Neural progenitor cell (in vitro differentiated cells): ENCODE results near the gene TTC21B.

Source experiments
- EZH2 ChIP-seq: fragments of 200-600 bp; sonication (generic); IDR thresholded peaks from 2 replicates; pipeline ENCODE4 v1.6.1; 2017; ENCODE audit warnings: antibody characterized with exemption, mild to moderate bottlenecking, moderate library complexity
- EZH2phosphoT487 ChIP-seq: fragments of 200-600 bp; sonication (generic); IDR thresholded peaks from 2 replicates; pipeline ENCODE4 v1.6.1; 2017; ENCODE audit warnings: antibody characterized with exemption
- TF ChIP-seq, protein P1 (sequence below): fragments of 200-600 bp; sonication (generic); IDR thresholded peaks from 2 replicates; pipeline ENCODE4 v1.5.1; 2017; ENCODE audit warnings: antibody characterized with exemption, mild to moderate bottlenecking

- TF ChIP-seq, protein P1, sequence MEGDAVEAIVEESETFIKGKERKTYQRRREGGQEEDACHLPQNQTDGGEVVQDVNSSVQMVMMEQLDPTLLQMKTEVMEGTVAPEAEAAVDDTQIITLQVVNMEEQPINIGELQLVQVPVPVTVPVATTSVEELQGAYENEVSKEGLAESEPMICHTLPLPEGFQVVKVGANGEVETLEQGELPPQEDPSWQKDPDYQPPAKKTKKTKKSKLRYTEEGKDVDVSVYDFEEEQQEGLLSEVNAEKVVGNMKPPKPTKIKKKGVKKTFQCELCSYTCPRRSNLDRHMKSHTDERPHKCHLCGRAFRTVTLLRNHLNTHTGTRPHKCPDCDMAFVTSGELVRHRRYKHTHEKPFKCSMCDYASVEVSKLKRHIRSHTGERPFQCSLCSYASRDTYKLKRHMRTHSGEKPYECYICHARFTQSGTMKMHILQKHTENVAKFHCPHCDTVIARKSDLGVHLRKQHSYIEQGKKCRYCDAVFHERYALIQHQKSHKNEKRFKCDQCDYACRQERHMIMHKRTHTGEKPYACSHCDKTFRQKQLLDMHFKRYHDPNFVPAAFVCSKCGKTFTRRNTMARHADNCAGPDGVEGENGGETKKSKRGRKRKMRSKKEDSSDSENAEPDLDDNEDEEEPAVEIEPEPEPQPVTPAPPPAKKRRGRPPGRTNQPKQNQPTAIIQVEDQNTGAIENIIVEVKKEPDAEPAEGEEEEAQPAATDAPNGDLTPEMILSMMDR, result no peak
- no peak for TF ChIP-seq EZH2
- no peak for TF ChIP-seq EZH2phosphoT487
These were observed 37.3 kb upstream of the TTC21B start for GRCh38 chr2:165990846-165991245.
